GM18519 (cell line): ENCODE data around the gene FSD1L.
A peak's percentile ranks its signal among the peaks of the same experiment; 100 is the strongest.
"Not testable (repeated sequence)": the region's sequence is repeated elsewhere in the genome, so short reads cannot be mapped to it uniquely, and the experiment has no call there.

Experiments used
- ATAC-seq: cut with Tn5 transposase; IDR thresholded peaks from one replicate; pipeline ENCODE4 v1.9.1; 2021; ENCODE audit warnings: mild to moderate bottlenecking, moderate library complexity; ENCODE audit not compliant: unreplicated experiment, low FRiP score

The FSD1L gene

GRCh38 chr9:105535920-105536668 is 88.3 kb downstream of the FSD1L start:
- no peak for ATAC-seq

GRCh38 chr9:105539452-105539851 is 91.6 kb downstream of the FSD1L start:
- ATAC-seq = no peak

GRCh38 chr9:105541838-105542237 is 94.0 kb downstream of the FSD1L start:
- ATAC-seq = peak; percentile 93

GRCh38 chr9:105554042-105554441 is 106.2 kb downstream of the FSD1L start:
- no peak for ATAC-seq

- peak; percentile 87 for ATAC-seq
Measured at GRCh38 chr9:105557804-105558610, 110.2 kb downstream of the FSD1L start, which contains the start of gene FKTN. TSS of gene FKTN (plus strand) at chr9:105558131. CDS start at chr9:105575033, 16,902 bp downstream.

GRCh38 chr9:105572455-105572854 is 124.6 kb downstream of the FSD1L start:
- ATAC-seq = no peak

GRCh38 chr9:105579952-105580351 is 132.1 kb downstream of the FSD1L start:
- not testable (repeated sequence) for ATAC-seq

GRCh38 chr9:105581550-105581949 is 133.7 kb downstream of the FSD1L start:
- ATAC-seq = not testable (repeated sequence)

GRCh38 chr9:105593145-105593544 is 145.3 kb downstream of the FSD1L start:
- ATAC-seq = no peak
